CD4-positive, alpha-beta memory T cell (primary cell): Measurements from ENCODE around the gene TIMM50. TPM values are rescaled to one million over a fixed set of nuclear protein-coding genes. Genes with fewer than 3 reads are reported as not detected.

Source experiments
- CTCF ChIA-PET: fragments of 350-600 bp; sonication (Branson Sonifier 250); formaldehyde crosslinking; loops from one replicate; lab custom pipeline; 2021; ENCODE audit warnings: inconsistent platforms; ENCODE audit not compliant: partially characterized antibody; lab: Charles Lee
- POLR2A ChIA-PET: fragments of 350-600 bp; sonication (Branson Sonifier 250); formaldehyde crosslinking; loops from one replicate; lab custom pipeline; 2021; ENCODE audit not compliant: partially characterized antibody; lab: Charles Lee
- DNase-seq, 5 donors: peaks; one replicate each; pipeline versions ENCODE4 v3.0.0 to v3.0.0-alpha.2; 2020 to 2022; ENCODE audit warnings: mixed read lengths in 1 of 5
- H3K27ac ChIP-seq: one replicate; pipeline ENCODE4 v1.7.0; 2013; ENCODE audit warnings: low read depth, low read length
- H3K27me3 ChIP-seq: 2 replicates; pipeline ENCODE4 v1.7.0; 2013; ENCODE audit warnings: mild to moderate bottlenecking, low read length, moderate library complexity; ENCODE audit not compliant: insufficient read depth
- H3K36me3 ChIP-seq: 2 replicates; pipeline ENCODE4 v1.7.0; 2013; ENCODE audit warnings: mild to moderate bottlenecking, low read length, moderate library complexity; ENCODE audit not compliant: insufficient read depth
- H3K4me1 ChIP-seq: 2 replicates; pipeline ENCODE4 v1.7.0; 2013; ENCODE audit warnings: mild to moderate bottlenecking, low read length, moderate library complexity; ENCODE audit not compliant: insufficient read depth
- H3K4me3 ChIP-seq, 2 donors: one replicate each; pipeline ENCODE4 v1.7.0; 2013; ENCODE audit warnings: low read length in 2 of 2, mild to moderate bottlenecking in 1 of 2
- H3K9me3 ChIP-seq, 2 donors: one replicate each; pipeline ENCODE4 v1.7.0; 2013; ENCODE audit warnings: low read length in 2 of 2, control low read depth in 1 of 2; ENCODE audit not compliant: control insufficient read depth in 1 of 2
- H3K27ac Mint-ChIP-seq, 7 donors: one replicate each; pipeline ENCODE4 v1.8.0; 2020 to 2021; ENCODE audit warnings: mixed read lengths in 7 of 7, mild to moderate bottlenecking in 6 of 7, inconsistent platforms in 3 of 7, moderate library complexity in 3 of 7
- H3K27me3 Mint-ChIP-seq, 2 donors: one replicate each; pipeline ENCODE4 v1.8.0; 2020 to 2021; ENCODE audit warnings: mixed read lengths in 2 of 2
- H3K36me3 Mint-ChIP-seq, 2 donors: one replicate each; pipeline ENCODE4 v1.8.0; 2020 to 2021; ENCODE audit warnings: mixed read lengths in 2 of 2, inconsistent platforms in 1 of 2, mild to moderate bottlenecking in 1 of 2
- H3K4me1 Mint-ChIP-seq, 4 donors: one replicate each; pipeline ENCODE4 v1.8.0; 2020 to 2021; ENCODE audit warnings: mixed read lengths in 4 of 4, mild to moderate bottlenecking in 1 of 4
- H3K4me3 Mint-ChIP-seq, 8 donors: one replicate each; pipeline ENCODE4 v1.8.0; 2020 to 2021; ENCODE audit warnings: mixed read lengths in 8 of 8, mild to moderate bottlenecking in 7 of 8, moderate library complexity in 6 of 8, inconsistent platforms in 3 of 8
- H3K9me3 Mint-ChIP-seq, 8 donors: one replicate each; pipeline ENCODE4 v1.8.0; 2020 to 2021; ENCODE audit warnings: mixed read lengths in 8 of 8, mild to moderate bottlenecking in 5 of 8, inconsistent platforms in 3 of 8, moderate library complexity in 1 of 8
- intact Hi-C: fragments of 100-400 bp; cut with micrococcal nuclease; formaldehyde crosslinking; loops from one replicate; pipeline ENCODE4 v1.15.1; 2023
- polyA plus RNA-seq, 2 donors: library from polyadenylated mRNA; unstranded; fragments of 300-500 nt; fragmentation: Illumina TruSeq; gene quantifications; one replicate each; pipeline ENCODE4 v1.2.3, GENCODE V29; 2021
- total RNA-seq, 2 experiments: library from RNA; stranded (reverse); gene quantifications; one replicate each; pipeline ENCODE4 v1.2.3, GENCODE V29; 2021

TIMM50 gene
- total and polyA plus RNA-seq, 4 experiments from 2014 or later = 39.1 to 50.4 (median 48.4) TPM

GRCh38 chr19:39533791-39534190 is 53.2 kb downstream of the TIMM50 start:
- POLR2A ChIA-PET = interaction anchor here (0.6 to 2.8 kb wide), 3 partner anchors 89 to 143 kb away, joined by 3 to 11 read pairs (median 4); partner anchors contain the start of genes MED29, PAF1, RPS16 and SUPT5H
- Mint-ChIP-seq H3K4me1 (peaks cover 22 to 52% (median 37%) of the 10 kb centered on the region in 4 donors), H3K9me3 (no peaks in the 10 kb centered on the region), H3K4me3 (no peak overlapping the region), H3K36me3 (peaks cover 0 to 3% of the 10 kb centered on the region in 2 donors), H3K27me3 (no peaks in the 10 kb centered on the region), H3K27ac (peak overlapping the region in 2 of 7 donors; percentile 10 to 35)
- intact Hi-C loops = loop anchor here (2.0 to 10.0 kb wide), 4 partner anchors 36 to 411 kb away; partner anchors contain the start of genes DLL3 and LRFN1
- Histone ChIP-seq H3K27ac (no peak overlapping the region), H3K4me1 (peaks cover 32% of the 10 kb centered on the region), H3K36me3 (no peaks in the 10 kb centered on the region), H3K27me3 (no peaks in the 10 kb centered on the region), H3K9me3 (no peaks in the 10 kb centered on the region), H3K4me3 (no peak overlapping the region)
- CTCF ChIA-PET = interaction anchor here (1.0 to 4.3 kb wide), 18 partner anchors 9 to 424 kb away, joined by 3 to 56 read pairs (median 6); partner anchors contain the start of genes RPS16 and SUPT5H
- no peak for DNase-seq

- DNase-seq = no peak
- CTCF ChIA-PET = interaction anchor here (1.0 to 2.1 kb wide), 5 partner anchors 12 to 417 kb away, joined by 3 to 11 read pairs (median 3); no protein-coding TSS in a partner anchor
- peak overlapping the region; percentile 15 to 67 for H3K4me3 ChIP-seq
- intact Hi-C loops = loop anchor here (10.0 kb wide), 1 partner anchor 214 kb away; the partner anchor contains the start of gene LRFN1
- Mint-ChIP-seq H3K27ac (peak overlapping the region; percentile 91 to 97 (median 94)), H3K36me3 (peaks cover 0 to 7% of the 10 kb centered on the region in 2 donors), H3K27me3 (peaks cover 0 to 1% of the 10 kb centered on the region in 2 donors), H3K9me3 (no peaks in the 10 kb centered on the region), H3K4me3 (peak overlapping the region; percentile 87 to 95 (median 92)), H3K4me1 (peaks cover 27 to 63% (median 45%) of the 10 kb centered on the region in 4 donors)
- POLR2A ChIA-PET = interaction anchor here (0.6 to 2.5 kb wide), 11 partner anchors 11 to 204 kb away, joined by 3 to 17 read pairs (median 4); partner anchors contain the start of genes MED29, PAF1, RPS16 and SUPT5H
- no peaks in the 10 kb centered on the region for H3K9me3 ChIP-seq
- peaks cover 39% of the 10 kb centered on the region for H3K4me1 ChIP-seq
- no peaks in the 10 kb centered on the region for H3K36me3 ChIP-seq
- peak overlapping the region; percentile 86 for H3K27ac ChIP-seq
- no peaks in the 10 kb centered on the region for H3K27me3 ChIP-seq
These were observed 58.5 kb downstream of the TIMM50 start for GRCh38 chr19:39539165-39539517.

- Mint-ChIP-seq H3K36me3 (peaks cover 0 to 7% of the 10 kb centered on the region in 2 donors), H3K4me3 (peak within 1 kb of the TSS; percentile 95 to 99 (median 97)), H3K9me3 (no peaks in the 10 kb centered on the region), H3K4me1 (peaks cover 31 to 69% (median 50%) of the 10 kb centered on the region in 4 donors), H3K27ac (peak within 1 kb of the TSS; percentile 91 to 100 (median 99)), H3K27me3 (peaks cover 0 to 1% of the 10 kb centered on the region in 2 donors)
- POLR2A ChIA-PET = interaction anchor here (0.6 to 2.5 kb wide), 12 partner anchors 12 to 205 kb away, joined by 3 to 17 read pairs (median 4); partner anchors contain the start of genes MED29, PAF1, RPS16 and SUPT5H
- peaks cover 45% of the 10 kb centered on the region for H3K4me1 ChIP-seq
- CTCF ChIA-PET = interaction anchor here (1.0 to 2.1 kb wide), 7 partner anchors 11 to 417 kb away, joined by 3 to 11 read pairs (median 3); partner anchors contain the start of gene RPS16
- H3K27me3 ChIP-seq = no peaks in the 10 kb centered on the region
- DNase-seq = peak; percentile 91 to 93 (median 92)
- no peaks in the 10 kb centered on the region for H3K36me3 ChIP-seq
- H3K4me3 ChIP-seq = peak within 1 kb of the TSS; percentile 43 to 81
- peak within 1 kb of the TSS; percentile 86 for H3K27ac ChIP-seq
- H3K9me3 ChIP-seq = no peaks in the 10 kb centered on the region
- intact Hi-C loops = loop anchor here (1.0 to 10.0 kb wide), 3 partner anchors 94 to 215 kb away; partner anchors contain the start of genes LRFN1 and SUPT5H
These were observed 59.1 kb downstream of the TIMM50 start, which contains the start of gene EID2 for GRCh38 chr19:39539518-39540332. EID2 (minus strand) TSS chr19:39540161; CDS start chr19:39540079, 82 bp downstream.

- ChIA-PET CTCF (interaction anchor here (0.7 to 2.1 kb wide), 4 partner anchors 11 to 105 kb away, joined by 3 to 10 read pairs (median 3); partner anchors contain the start of gene RPS16), POLR2A (interaction anchor here (1.2 to 2.5 kb wide), 3 partner anchors 95 to 105 kb away, joined by 4 to 17 read pairs (median 6); partner anchors contain the start of genes RPS16 and SUPT5H)
- DNase-seq = no peak
- Histone ChIP-seq H3K4me3 (peak overlapping the region in 1 of 2 donors; percentile 81), H3K27ac (peak overlapping the region; percentile 86), H3K27me3 (no peaks in the 10 kb centered on the region), H3K9me3 (no peaks in the 10 kb centered on the region), H3K36me3 (no peaks in the 10 kb centered on the region), H3K4me1 (peaks cover 51% of the 10 kb centered on the region)
- Mint-ChIP-seq H3K27ac (peak overlapping the region; percentile 91 to 100 (median 99)), H3K36me3 (peaks cover 0 to 7% of the 10 kb centered on the region in 2 donors), H3K9me3 (no peaks in the 10 kb centered on the region), H3K27me3 (peaks cover 0 to 1% of the 10 kb centered on the region in 2 donors), H3K4me3 (peak overlapping the region; percentile 95 to 99 (median 97)), H3K4me1 (peaks cover 34 to 74% (median 53%) of the 10 kb centered on the region in 4 donors)
- intact Hi-C loops = loop anchor here (1.0 kb wide), 2 partner anchors 95 to 100 kb away; partner anchors contain the start of gene SUPT5H
These were observed 59.7 kb downstream of the TIMM50 start for GRCh38 chr19:39540333-39540673.

Other genes starting within 250 kb of the TIMM50 start
- not detected for gene IFNL3, start 235.8 kb upstream of the TIMM50 start, total RNA-seq
- not detected for gene IFNL3, start 235.8 kb upstream of the TIMM50 start, polyA plus RNA-seq
- gene IFNL4, start 232.0 kb upstream of the TIMM50 start, total RNA-seq = not detected
- not detected for gene IFNL4, start 232.0 kb upstream of the TIMM50 start, polyA plus RNA-seq
- gene IFNL2, start 212.4 kb upstream of the TIMM50 start, total RNA-seq = not detected
- gene IFNL2, start 212.4 kb upstream of the TIMM50 start, polyA plus RNA-seq = not detected
- not detected for gene IFNL1, start 184.4 kb upstream of the TIMM50 start, total RNA-seq
- gene IFNL1, start 184.4 kb upstream of the TIMM50 start, polyA plus RNA-seq = 1 to 10 TPM in 1 of 2 donors, not detected in 1; 1.6 TPM
- gene LRFN1, start 160.0 kb upstream of the TIMM50 start, total RNA-seq = 1 to 10 TPM; 8.4 to 8.5 TPM
- gene LRFN1, start 160.0 kb upstream of the TIMM50 start, polyA plus RNA-seq = 1 to 10 TPM; 2.0 to 4.5 TPM
- 100 to 1,000 TPM; 384 to 389 TPM for gene GMFG, start 144.8 kb upstream of the TIMM50 start, total RNA-seq
- gene GMFG, start 144.8 kb upstream of the TIMM50 start, polyA plus RNA-seq = 1,000 to 10,000 TPM; 1,040 to 1,509 TPM
- gene SAMD4B, start 138.4 kb upstream of the TIMM50 start, total RNA-seq = 10 to 100 TPM; 65.0 to 79.6 TPM
- gene SAMD4B, start 138.4 kb upstream of the TIMM50 start, polyA plus RNA-seq = 10 to 100 TPM in 1 of 2 donors, 1 to 10 TPM in 1; 7.3 to 20.2 TPM
- 10 to 100 TPM; 49.2 to 53.8 TPM for gene PAF1, start 89.7 kb upstream of the TIMM50 start, total RNA-seq
- gene PAF1, start 89.7 kb upstream of the TIMM50 start, polyA plus RNA-seq = 10 to 100 TPM; 21.5 to 46.7 TPM
- 10 to 100 TPM; 43.1 to 51.3 TPM for gene MED29, start 89.5 kb upstream of the TIMM50 start, total RNA-seq
- gene MED29, start 89.5 kb upstream of the TIMM50 start, polyA plus RNA-seq = 10 to 100 TPM; 50.6 to 59.8 TPM
- gene ZFP36, start 74.0 kb upstream of the TIMM50 start, total RNA-seq = 100 to 1,000 TPM; 151 to 152 TPM
- 100 to 1,000 TPM; 164 to 191 TPM for gene ZFP36, start 74.0 kb upstream of the TIMM50 start, polyA plus RNA-seq
- gene PLEKHG2, start 68.2 kb upstream of the TIMM50 start, total RNA-seq = 10 to 100 TPM; 12.1 to 17.0 TPM
- 1 to 10 TPM; 1.4 to 5.1 TPM for gene PLEKHG2, start 68.2 kb upstream of the TIMM50 start, polyA plus RNA-seq
- 1,000 to 10,000 TPM; 4,061 to 4,227 TPM for gene RPS16, start 44.9 kb upstream of the TIMM50 start, total RNA-seq
- gene RPS16, start 44.9 kb upstream of the TIMM50 start, polyA plus RNA-seq = 1,000 to 10,000 TPM; 1,590 to 2,052 TPM
- gene SUPT5H, start 35.3 kb upstream of the TIMM50 start, total RNA-seq = 100 to 1,000 TPM; 234 to 236 TPM
- 100 to 1,000 TPM in 1 of 2 donors, 10 to 100 TPM in 1; 47.4 to 111 TPM for gene SUPT5H, start 35.3 kb upstream of the TIMM50 start, polyA plus RNA-seq
- gene DLL3, start 18.1 kb downstream of the TIMM50 start, total RNA-seq = under 1 TPM in 1 of 2 experiments, not detected in 1; 0.14 TPM
- gene DLL3, start 18.1 kb downstream of the TIMM50 start, polyA plus RNA-seq = under 1 TPM; 0.16 to 0.19 TPM
- gene SELENOV, start 34.3 kb downstream of the TIMM50 start, total RNA-seq = not detected
- gene SELENOV, start 34.3 kb downstream of the TIMM50 start, polyA plus RNA-seq = not detected
- 1 to 10 TPM; 7.7 to 8.8 TPM for gene EID2B, start 52.0 kb downstream of the TIMM50 start, total RNA-seq
- 1 to 10 TPM; 6.1 to 7.8 TPM for gene EID2B, start 52.0 kb downstream of the TIMM50 start, polyA plus RNA-seq
- gene EID2, start 59.3 kb downstream of the TIMM50 start, total RNA-seq = 10 to 100 TPM; 22.0 to 22.8 TPM
- gene EID2, start 59.3 kb downstream of the TIMM50 start, polyA plus RNA-seq = 10 to 100 TPM; 22.1 to 34.9 TPM
- not detected for gene LGALS13, start 121.7 kb downstream of the TIMM50 start, total RNA-seq
- gene LGALS13, start 121.7 kb downstream of the TIMM50 start, polyA plus RNA-seq = not detected
- not detected for gene LGALS16, start 175.1 kb downstream of the TIMM50 start, total RNA-seq
- not detected for gene LGALS16, start 175.1 kb downstream of the TIMM50 start, polyA plus RNA-seq
- not detected for gene LGALS14, start 223.6 kb downstream of the TIMM50 start, total RNA-seq
- 1 to 10 TPM in 1 of 2 donors, not detected in 1; 1.0 TPM for gene LGALS14, start 223.6 kb downstream of the TIMM50 start, polyA plus RNA-seq